Endometrial microvascular endothelial cells (primary cell): ENCODE data around the gene TRNP1. TPM values are rescaled to one million over a fixed set of nuclear protein-coding genes. Genes with fewer than 3 reads are reported as not detected.
"Not testable (repeated sequence)": the region's sequence is repeated elsewhere in the genome, so short reads cannot be mapped to it uniquely, and the experiment has no call there.

Experiments used
- in situ Hi-C: cut with HindIII; loops from 2 replicates; pipeline ENCODE4 v1.10.0; 2017; ENCODE audit warnings: low sequenced_read_pairs, low pct_unique_long_range_greater_than_20kb; ENCODE audit errors: inconsistent ontology term
- total RNA-seq: library from RNA; depleted of rRNA; stranded (reverse); fragments of >200 nt; gene quantifications from one replicate; pipeline ENCODE4 v1.2.3, GENCODE V29; 2015; ENCODE audit errors: inconsistent ontology term

The TRNP1 gene
- total RNA-seq: 49.9 TPM

DNA sequence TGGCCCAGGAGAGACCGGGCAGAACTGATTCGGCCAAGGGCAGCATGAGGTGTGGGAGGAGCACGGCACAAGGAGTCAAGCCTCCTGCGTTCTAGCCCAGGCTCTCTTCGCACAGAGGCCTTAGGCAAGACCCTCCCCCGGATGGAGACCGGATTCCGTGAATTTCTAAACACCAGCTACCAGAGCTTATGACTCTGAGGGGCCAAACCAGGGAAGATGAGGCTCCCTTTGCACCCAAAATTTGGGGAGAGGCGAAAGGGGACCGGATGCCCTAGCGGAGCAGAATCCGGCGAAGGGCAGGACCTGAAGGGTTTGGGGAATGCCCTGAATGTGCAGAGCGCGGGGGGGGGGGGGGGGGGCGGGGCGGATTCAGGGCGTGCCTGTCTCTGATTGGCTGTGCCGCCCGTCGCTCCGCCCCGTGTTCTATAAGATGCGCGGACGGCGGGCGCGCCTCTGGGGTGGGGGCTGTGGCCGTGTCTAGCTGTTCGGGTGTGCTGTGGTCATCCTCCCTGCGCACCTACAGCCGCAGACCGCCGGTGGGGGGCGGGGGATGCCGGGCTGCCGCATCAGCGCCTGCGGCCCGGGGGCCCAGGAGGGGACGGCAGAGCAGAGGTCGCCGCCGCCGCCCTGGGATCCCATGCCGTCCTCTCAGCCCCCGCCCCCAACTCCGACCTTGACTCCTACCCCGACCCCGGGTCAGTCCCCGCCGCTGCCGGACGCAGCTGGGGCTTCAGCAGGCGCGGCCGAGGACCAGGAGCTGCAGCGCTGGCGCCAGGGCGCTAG is at the start of gene TRNP1:
Gene TRNP1, plus strand, starts transcription at position 456 of the 783 bp plus-strand sequence. Its CDS starts 95 bp downstream, at position 551.
- in situ Hi-C loops: no loop called here

DNA sequence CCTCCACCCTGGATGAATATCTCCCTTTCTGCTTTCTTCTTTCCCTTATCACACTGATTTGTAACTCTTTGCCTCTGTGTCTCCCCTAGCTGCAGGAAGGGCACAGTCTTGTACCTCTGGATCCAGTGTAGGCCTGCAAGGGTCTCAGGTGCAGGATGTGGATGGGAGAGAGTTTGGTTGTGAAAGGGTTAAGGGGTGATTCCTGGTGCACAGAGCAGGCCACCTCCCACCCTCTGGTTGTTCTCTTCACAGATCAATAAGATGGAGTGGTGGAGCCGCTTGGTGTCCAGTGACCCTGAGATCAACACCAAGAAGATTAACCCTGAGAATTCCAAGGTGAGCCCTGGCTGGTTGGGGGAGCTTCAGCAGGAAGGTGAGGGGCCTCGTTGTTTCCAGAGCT is 48.4 kb upstream of the TRNP1 start:
- in situ Hi-C loops: no loop called here

DNA sequence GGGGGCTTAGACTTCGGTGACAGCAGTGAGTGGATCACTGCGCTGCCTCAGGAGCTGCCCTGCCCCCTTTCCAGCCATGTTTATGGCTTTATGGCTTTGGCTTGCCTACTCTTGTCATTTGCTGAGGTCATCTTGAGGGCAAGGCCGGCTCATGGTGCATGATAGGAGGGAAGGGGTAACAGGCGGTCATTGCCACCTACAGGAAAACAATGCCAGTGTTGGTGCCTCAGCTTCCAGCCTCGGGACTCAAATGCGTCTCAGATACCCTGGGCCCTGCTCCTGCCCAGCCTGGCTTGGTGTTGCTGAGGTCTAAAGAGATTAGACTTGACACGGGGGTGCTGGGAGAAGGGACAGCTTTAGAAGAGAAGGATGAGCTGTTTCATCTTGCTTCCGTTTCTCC is 47.8 kb upstream of the TRNP1 start:
- in situ Hi-C loops: no loop called here

- in situ Hi-C loops: no loop called here
Measured at GRCh38 chr1:26946270-26946669, 47.2 kb upstream of the TRNP1 start.

DNA sequence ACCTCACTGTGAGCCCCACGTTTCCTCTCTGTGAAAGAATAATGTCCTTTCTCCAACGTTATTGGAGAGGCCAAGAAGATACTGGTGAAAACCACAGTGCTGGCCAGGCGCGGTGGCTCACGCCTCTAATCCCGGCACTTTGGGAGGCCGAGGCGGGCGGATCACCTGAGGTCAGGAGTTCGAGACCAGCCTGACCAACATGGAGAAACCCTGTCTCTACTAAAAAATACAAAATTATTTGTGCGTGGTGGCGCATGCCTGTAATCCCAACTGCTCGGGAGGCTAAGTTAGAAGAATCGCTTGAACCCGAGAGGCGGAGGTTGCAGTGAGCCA is 44.8 kb upstream of the TRNP1 start:
- in situ Hi-C loops: not testable (repeated sequence)

DNA sequence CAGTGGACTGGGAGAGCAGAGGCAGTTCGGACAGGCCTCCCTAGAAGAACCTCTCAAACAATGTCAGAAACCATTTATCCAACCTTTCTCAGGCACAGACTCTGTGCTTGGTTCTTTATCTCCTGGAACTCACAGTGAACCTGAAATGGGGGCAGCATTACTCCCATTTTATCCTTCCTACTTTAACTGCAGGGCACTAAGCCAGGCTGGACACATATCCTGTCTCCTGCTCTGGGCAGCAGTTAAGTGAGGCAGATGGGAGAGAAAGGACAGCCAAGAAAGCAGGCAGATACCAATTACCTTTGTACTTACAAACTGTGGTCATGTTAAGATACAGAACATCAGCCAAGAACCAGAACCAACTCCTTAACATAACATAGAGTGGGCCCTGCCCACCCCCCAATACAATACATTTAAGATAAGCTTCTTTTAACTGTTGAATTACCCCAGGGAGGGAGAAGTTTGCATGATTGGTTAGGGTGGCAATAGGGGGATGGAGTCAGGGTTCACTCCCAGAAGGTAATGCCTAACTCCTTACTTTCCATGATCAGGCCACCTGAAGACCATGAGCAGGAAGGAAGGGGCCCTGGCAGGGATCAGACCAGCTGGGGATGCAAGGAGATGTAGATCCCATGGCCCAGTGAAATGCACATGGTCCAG is 44.1 kb upstream of the TRNP1 start:
- in situ Hi-C loops: no loop called here

DNA sequence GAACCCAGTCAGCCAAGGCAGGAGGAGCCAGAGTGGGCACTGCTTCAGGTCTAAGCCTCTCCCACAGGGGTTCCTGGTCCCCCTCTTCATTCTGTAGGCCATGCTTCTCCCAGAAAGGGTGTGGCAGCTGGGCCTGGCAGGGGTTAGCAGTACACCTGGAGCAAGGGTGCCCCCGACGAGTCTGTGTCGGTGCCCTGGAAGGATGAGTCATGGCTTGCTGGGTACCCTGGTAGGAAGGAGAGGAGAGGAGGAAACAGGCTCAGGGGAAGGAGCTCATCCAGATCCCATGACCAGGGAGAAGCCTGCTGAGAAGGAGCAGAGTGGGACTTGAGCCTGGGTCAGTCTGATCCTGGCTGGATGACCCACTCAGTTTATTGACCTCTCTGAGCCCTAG is 43.6 kb upstream of the TRNP1 start:
- in situ Hi-C loops: no loop called here

GRCh38 chr1:26950602-26951001 is 42.9 kb upstream of the TRNP1 start:
- in situ Hi-C loops: no loop called here

- in situ Hi-C loops: no loop called here
Measured at GRCh38 chr1:26951216-26951615, 42.3 kb upstream of the TRNP1 start.

- in situ Hi-C loops: no loop called here
Measured at GRCh38 chr1:26951821-26952497, 41.5 kb upstream of the TRNP1 start.

GRCh38 chr1:26953374-26953773 is 40.1 kb upstream of the TRNP1 start:
- in situ Hi-C loops: no loop called here

GRCh38 chr1:26956321-26956720 is 37.2 kb upstream of the TRNP1 start:
- in situ Hi-C loops: no loop called here

DNA sequence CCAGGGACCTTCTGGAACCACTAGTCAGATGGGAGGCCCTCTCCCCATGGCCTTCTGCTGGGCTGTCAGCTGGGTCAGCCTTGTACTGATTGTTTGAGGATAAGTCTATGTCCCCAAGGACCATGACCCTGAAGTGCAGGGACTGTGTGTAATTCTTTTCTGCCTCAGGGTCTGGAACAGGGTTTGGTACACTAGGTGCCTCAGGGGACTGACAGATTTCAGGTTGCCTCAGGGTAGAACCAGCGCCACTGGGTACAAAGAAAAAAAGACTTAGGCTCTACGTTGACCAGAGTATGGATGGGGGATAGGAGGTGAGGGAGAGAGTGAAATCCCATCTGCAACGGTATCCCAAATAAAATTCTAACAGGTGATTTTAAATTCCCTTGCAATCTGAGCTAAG is 36.2 kb upstream of the TRNP1 start:
- in situ Hi-C loops: no loop called here

GRCh38 chr1:26959270-26959669 is 34.2 kb upstream of the TRNP1 start:
- in situ Hi-C loops: no loop called here

DNA sequence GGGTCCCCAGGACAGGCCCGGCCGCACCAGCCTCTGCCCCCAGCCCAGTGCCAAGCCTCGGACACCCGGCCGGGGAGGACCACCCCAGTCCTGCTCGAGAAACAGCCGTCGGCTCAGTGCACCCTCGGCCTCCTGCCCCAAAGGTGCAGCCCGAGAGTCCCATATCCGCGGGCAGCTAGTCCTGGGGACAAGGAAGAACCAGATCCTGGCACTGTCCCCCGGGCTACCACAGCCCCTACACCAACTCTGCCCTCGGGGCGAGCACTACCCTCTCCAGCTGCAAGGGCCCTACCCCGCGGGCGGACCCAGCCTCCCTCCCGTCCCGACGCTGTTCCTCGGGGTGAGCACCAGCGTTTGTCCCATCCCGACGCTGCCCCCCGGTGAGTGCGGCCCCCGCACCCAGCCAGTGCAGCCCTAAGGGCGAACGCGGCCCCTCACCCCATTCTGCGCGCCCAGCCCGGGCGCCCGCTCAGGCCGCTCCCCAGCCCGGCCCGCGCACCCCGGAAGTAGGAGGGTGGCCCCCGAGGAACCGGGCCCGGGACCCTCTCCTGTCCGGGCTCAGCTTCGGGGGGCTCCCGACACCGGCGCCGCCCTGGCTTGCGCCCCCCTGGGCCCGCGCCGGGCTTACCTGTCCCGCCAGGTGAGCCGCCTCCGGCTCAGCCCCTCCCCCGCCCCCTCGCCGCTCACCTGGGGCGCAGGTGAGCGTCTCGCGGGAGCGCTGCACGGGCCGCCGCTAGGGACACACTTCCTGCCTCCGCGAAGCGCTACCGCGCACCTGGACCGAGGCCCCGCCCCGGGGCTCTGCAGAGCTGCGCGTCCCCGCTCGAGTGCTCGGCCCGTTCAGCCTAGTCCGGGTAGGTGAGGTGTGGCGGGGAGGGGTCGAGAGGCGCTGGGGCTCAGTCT is 33.5 kb upstream of the TRNP1 start, which contains the start of gene KDF1:
Gene KDF1, minus strand, starts transcription at position 747 of the 903 bp plus-strand sequence. CDS start 8,088 bp downstream, outside the sequence.
- in situ Hi-C loops: no loop called here

DNA sequence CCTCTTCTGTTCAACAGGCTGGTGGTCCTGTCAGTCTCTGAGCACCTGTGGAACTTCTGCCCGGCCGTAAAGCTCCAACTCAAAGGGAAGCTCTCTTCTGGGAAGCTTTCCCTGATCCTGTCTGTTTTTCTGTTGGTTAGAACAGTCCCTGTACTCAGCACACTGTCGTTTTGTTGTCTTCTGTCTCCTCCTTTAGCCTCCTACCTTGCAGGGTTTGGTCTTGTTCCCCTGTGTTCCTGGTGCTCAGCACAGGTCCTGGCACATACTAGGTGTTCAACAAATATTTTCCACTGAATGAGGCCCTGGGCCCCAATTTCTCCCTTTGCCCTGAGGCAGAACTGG is 32.9 kb upstream of the TRNP1 start:
- in situ Hi-C loops: no loop called here

- in situ Hi-C loops: no loop called here
Measured at GRCh38 chr1:26961826-26962225, 31.7 kb upstream of the TRNP1 start.

- in situ Hi-C loops: no loop called here
Measured at GRCh38 chr1:26965213-26965612, 28.3 kb upstream of the TRNP1 start.

- in situ Hi-C loops: no loop called here
Measured at GRCh38 chr1:26965628-26966027, 27.9 kb upstream of the TRNP1 start.
